Measurements from ENCODE around the gene MPDZ.

Gene MPDZ

GRCh38 chr9:13118313-13118712 is 161.2 kb downstream of the MPDZ start:
- TF ChIP-seq ZNF623 (tag by site-specific recombination; IDR thresholded peaks at IDR 0.05) (no peak), ZNF132 (tag by site-specific recombination; IDR thresholded peaks at IDR 0.05; ENCODE audit: borderline replicate concordance) (no peak), ZIC2 (tag by site-specific recombination; IDR thresholded peaks at IDR 0.05) (peak; percentile 42; the same call in 1 of the 2 replicates), ZNF423 (tag by site-specific recombination; IDR thresholded peaks at IDR 0.05) (no peak), ZNF549 (tag by site-specific recombination; IDR thresholded peaks at IDR 0.05) (no peak)
- Histone ChIP-seq H3K9me3 (ENCODE audit: control insufficient read depth, insufficient read depth, low read depth, low read length) (no peaks in the 10 kb centered on the region), H3K27ac (ENCODE audit: extremely low read depth, low read depth, low read length) (no peak overlapping the region), H3K36me3 (ENCODE audit: control insufficient read depth in 2 of 2, insufficient read depth in 1 of 2, low read length in 2 of 2) (peaks cover 3 to 23% of the 10 kb centered on the region in 2 experiments; a peak in 2 of 3 replicates), H3K4me3 (ENCODE audit: low read depth, low read length) (no peak overlapping the region), H3K4me1 (ENCODE audit: control insufficient read depth, insufficient read depth, low read length) (no peaks in the 10 kb centered on the region)
- ChIA-PET POLR2A (no interaction called here), CTCF (no interaction called here)

- H3K4me1 ChIP-seq (ENCODE audit: control insufficient read depth, insufficient read depth, low read length) = no peaks in the 10 kb centered on the region
- no peaks in the 10 kb centered on the region for H3K9me3 ChIP-seq (ENCODE audit: control insufficient read depth, insufficient read depth, low read depth, low read length)
- peaks cover 0 to 20% of the 10 kb centered on the region in 2 experiments; a peak in 2 of 3 replicates for H3K36me3 ChIP-seq (ENCODE audit: control insufficient read depth in 2 of 2, insufficient read depth in 1 of 2, low read length in 2 of 2)
- ChIA-PET CTCF (no interaction called here), POLR2A (no interaction called here)
- H3K4me3 ChIP-seq (ENCODE audit: low read depth, low read length) = no peak overlapping the region
- H3K27ac ChIP-seq (ENCODE audit: extremely low read depth, low read depth, low read length) = no peak overlapping the region
- TF ChIP-seq ZNF239 (tag by site-specific recombination; IDR thresholded peaks at IDR 0.05) = no peak
- no peak for TF ChIP-seq ZNF654 (tag by site-specific recombination; IDR thresholded peaks at IDR 0.05; ENCODE audit: low read depth)
- no peak for TF ChIP-seq ZSCAN30 (tag by site-specific recombination; IDR thresholded peaks at IDR 0.05)
- TF ChIP-seq ZNF624 (tag by site-specific recombination; IDR thresholded peaks at IDR 0.05) = no peak
- no peak for TF ChIP-seq ZNF362 (tag by site-specific recombination; IDR thresholded peaks at IDR 0.05)
- TF ChIP-seq ZNF10 (tag by site-specific recombination; IDR thresholded peaks at IDR 0.05) = no peak
- no peak for TF ChIP-seq ATF2 (tag by site-specific recombination; IDR thresholded peaks at IDR 0.05; ENCODE audit: low read depth)
- no peak for TF ChIP-seq ZSCAN5A (tag by site-specific recombination; IDR thresholded peaks at IDR 0.05)
- no peak for TF ChIP-seq CTCF (tag by site-specific recombination; IDR thresholded peaks at IDR 0.05)
- TF ChIP-seq ZNF350 (tag by site-specific recombination; IDR thresholded peaks at IDR 0.05) = no peak
- no peak for TF ChIP-seq ZNF548 (tag by site-specific recombination; IDR thresholded peaks at IDR 0.05)
- TF ChIP-seq ZNF521 (tag by site-specific recombination; IDR thresholded peaks at IDR 0.05) = no peak
These were observed 163.2 kb downstream of the MPDZ start for GRCh38 chr9:13116292-13116691.

GRCh38 chr9:13113751-13114150 is 165.7 kb downstream of the MPDZ start:
- ChIA-PET POLR2A (no interaction called here), CTCF (interaction anchor here (0.6 kb wide), 1 partner anchor 43 kb away, joined by 3 read pairs; no protein-coding TSS in a partner anchor)
- no peak overlapping the region for H3K27ac ChIP-seq (ENCODE audit: extremely low read depth, low read depth, low read length)
- H3K4me1 ChIP-seq (ENCODE audit: control insufficient read depth, insufficient read depth, low read length) = no peaks in the 10 kb centered on the region
- H3K4me3 ChIP-seq (ENCODE audit: low read depth, low read length) = no peak overlapping the region
- no peaks in the 10 kb centered on the region for H3K9me3 ChIP-seq (ENCODE audit: control insufficient read depth, insufficient read depth, low read depth, low read length)
- peaks cover 4 to 39% of the 10 kb centered on the region in 2 experiments; a peak in 2 of 3 replicates for H3K36me3 ChIP-seq (ENCODE audit: control insufficient read depth in 2 of 2, insufficient read depth in 1 of 2, low read length in 2 of 2)
- TF ChIP-seq ZNF837 (tag by site-specific recombination; IDR thresholded peaks at IDR 0.05) (no peak), ZNF121 (tag by site-specific recombination; IDR thresholded peaks at IDR 0.05) (no peak), ZNF280C (tag by site-specific recombination; IDR thresholded peaks at IDR 0.05) (no peak), ZBTB26 (tag by site-specific recombination; optimal IDR thresholded peaks at IDR 0.05) (no peak), ZFP69B (tag by site-specific recombination; IDR thresholded peaks at IDR 0.05) (no peak)
